HepG2 (cell line): Measurements from ENCODE around the gene RAC3. TPM values are rescaled to one million over a fixed set of nuclear protein-coding genes. Genes with fewer than 3 reads are reported as not detected.

Experiments
- ELF3 ChIP-seq: IDR thresholded peaks from 2 replicates; pipeline ENCODE4 v1.6.1; 2016; ENCODE audit warnings: missing genetic modification reagents, missing compliant biosample characterization
- GABPA ChIP-seq, 2 experiments: IDR thresholded peaks; 2 replicates each; pipeline ENCODE4 v1.6.1; 2011 to 2016; ENCODE audit warnings: low read depth in 2 of 2, low read length in 1 of 2, missing biosample characterization in 1 of 2, missing genetic modification characterization in 1 of 2
- ISX ChIP-seq: sonication (generic); formaldehyde crosslinking; conservative IDR thresholded peaks from 2 replicates; pipeline ENCODE4 v1.5.0; 2020; ENCODE audit warnings: missing genetic modification reagents
- KLF15 ChIP-seq: sonication (generic); formaldehyde crosslinking; IDR thresholded peaks from 2 replicates; pipeline ENCODE4 v1.8.1; 2023; ENCODE audit warnings: borderline replicate concordance, mild to moderate bottlenecking, inconsistent platforms, missing genetic modification reagents, mixed read lengths
- NR2F1 ChIP-seq, 2 experiments: fragments of 450-650 bp in 1 of 2; formaldehyde crosslinking in 1 of 2; IDR thresholded peaks; 2 replicates each; pipeline versions ENCODE4 v1.5.0 to v1.6.1; 2016 to 2020; ENCODE audit warnings: mild to moderate bottlenecking in 1 of 2, missing compliant biosample characterization in 1 of 2, missing genetic modification reagents in 1 of 2, moderate library complexity in 1 of 2
- NR2F2 ChIP-seq: IDR thresholded peaks from 2 replicates; pipeline ENCODE4 v1.6.1; 2012; ENCODE audit warnings: low read depth, inconsistent platforms, borderline replicate concordance
- POLR2AphosphoS2 ChIP-seq: IDR thresholded peaks from 2 replicates; pipeline ENCODE4 v1.6.1; 2011; ENCODE audit warnings: low read depth, low read length, improper control_type of control experiment
- TBP ChIP-seq: sonication (generic); formaldehyde crosslinking; IDR thresholded peaks from 2 replicates; pipeline ENCODE4 v1.5.0; 2020; ENCODE audit warnings: missing genetic modification reagents
- ZFP62 ChIP-seq: sonication (generic); formaldehyde crosslinking; IDR thresholded peaks from 2 replicates; pipeline ENCODE4 v1.4.0; 2020; ENCODE audit warnings: missing genetic modification reagents
- ZNF317 ChIP-seq: sonication (generic); formaldehyde crosslinking; IDR thresholded peaks from 2 replicates; pipeline ENCODE4 v1.5.0; 2020; ENCODE audit warnings: mild to moderate bottlenecking, missing genetic modification reagents
- ZNF34 ChIP-seq: sonication (generic); formaldehyde crosslinking; IDR thresholded peaks from 2 replicates; pipeline ENCODE4 v1.4.0; 2020; ENCODE audit warnings: mild to moderate bottlenecking, missing genetic modification reagents, borderline replicate concordance
- ZNF850 ChIP-seq: sonication (generic); formaldehyde crosslinking; conservative IDR thresholded peaks from 2 replicates; pipeline ENCODE4 v1.9.0; 2021; ENCODE audit warnings: mild to moderate bottlenecking, missing genetic modification reagents
- polyA plus RNA-seq, 8 experiments: library from polyadenylated mRNA; depleted of rRNA in 3 of 8; stranded (reverse) in 7 of 8; unstranded in 1 of 8; fragments of >200 nt; fragmentation: Illumina TruSeq in 4 of 8; extraction: Trizol in 4 of 8; gene quantifications; 2 replicates each; pipeline versions ENCODE4 v1.2.1 to v1.2.3, GENCODE V29; 2011 to 2016; ENCODE audit warnings: low read depth in 4 of 8, missing spikeins in 1 of 8, mixed read lengths in 1 of 8; ENCODE audit not compliant: insufficient read depth in 1 of 8
- total RNA-seq, 5 experiments: library from RNA; depleted of rRNA; stranded (reverse); fragments of >200 nt; fragmentation: Illumina TruSeq; extraction: Trizol; gene quantifications; 2 replicates each; pipeline ENCODE4 v1.2.3, GENCODE V29; 2016; ENCODE audit warnings: low read depth in 1 of 5
- TF ChIP-seq, protein P1 (sequence below): IDR thresholded peaks from 2 replicates; pipeline ENCODE4 v1.4.0; 2020; ENCODE audit warnings: mild to moderate bottlenecking, missing genetic modification reagents
- TF ChIP-seq, protein P2 (sequence below): sonication (generic); formaldehyde crosslinking; IDR thresholded peaks from 2 replicates; pipeline ENCODE4 v1.4.0; 2020; ENCODE audit warnings: mild to moderate bottlenecking, low read depth, missing genetic modification reagents
- TF ChIP-seq, protein P3 (sequence below): sonication (generic); formaldehyde crosslinking; IDR thresholded peaks from 2 replicates; pipeline ENCODE4 v1.4.0; 2020; ENCODE audit warnings: mild to moderate bottlenecking, missing genetic modification reagents
- TF ChIP-seq, protein P4 (sequence below): sonication (generic); formaldehyde crosslinking; IDR thresholded peaks from 2 replicates; pipeline ENCODE4 v1.4.0; 2020; ENCODE audit warnings: mild to moderate bottlenecking, missing genetic modification reagents, borderline replicate concordance

RAC3 gene
- total and polyA plus RNA-seq, 2 of the 13 experiments (the other 11 are each of a cell fraction or from before 2014, with no cell fraction given): 10.5 to 21.3 TPM

DNA sequence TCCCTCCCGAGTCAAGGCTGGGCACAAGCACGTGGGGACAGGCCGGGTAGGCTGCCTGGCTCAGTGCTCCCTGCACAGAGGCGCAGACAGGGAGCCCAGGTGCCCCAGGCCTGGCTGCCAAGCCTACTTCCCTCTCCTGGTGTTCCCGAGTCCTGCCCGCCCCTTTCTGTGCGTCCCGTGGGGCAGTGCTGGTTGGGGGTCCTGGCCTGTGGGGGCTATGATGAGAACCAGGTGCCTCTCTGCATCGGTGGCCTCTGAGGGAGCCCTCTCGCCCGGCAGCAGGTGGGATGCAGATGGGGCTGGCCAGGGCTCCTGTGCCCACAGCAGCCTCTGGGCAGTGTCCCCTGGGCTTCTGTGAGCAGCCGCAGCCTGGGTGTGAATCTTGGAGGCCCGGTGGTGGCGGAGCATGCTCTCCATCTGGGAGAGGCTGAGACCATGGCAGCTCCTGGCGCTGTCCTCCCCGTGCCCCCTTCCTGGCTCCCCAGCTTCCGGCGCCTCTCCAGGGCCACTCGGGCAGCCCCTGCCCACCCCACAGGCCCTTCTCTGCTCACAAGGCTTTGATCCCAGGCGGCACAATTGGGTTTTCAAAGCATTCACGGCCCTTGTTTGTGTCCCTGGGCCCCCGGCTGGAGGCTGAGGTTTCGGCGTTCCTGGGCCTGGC is 16.0 kb upstream of the RAC3 start (continued):
- TF ChIP-seq, protein P1, sequence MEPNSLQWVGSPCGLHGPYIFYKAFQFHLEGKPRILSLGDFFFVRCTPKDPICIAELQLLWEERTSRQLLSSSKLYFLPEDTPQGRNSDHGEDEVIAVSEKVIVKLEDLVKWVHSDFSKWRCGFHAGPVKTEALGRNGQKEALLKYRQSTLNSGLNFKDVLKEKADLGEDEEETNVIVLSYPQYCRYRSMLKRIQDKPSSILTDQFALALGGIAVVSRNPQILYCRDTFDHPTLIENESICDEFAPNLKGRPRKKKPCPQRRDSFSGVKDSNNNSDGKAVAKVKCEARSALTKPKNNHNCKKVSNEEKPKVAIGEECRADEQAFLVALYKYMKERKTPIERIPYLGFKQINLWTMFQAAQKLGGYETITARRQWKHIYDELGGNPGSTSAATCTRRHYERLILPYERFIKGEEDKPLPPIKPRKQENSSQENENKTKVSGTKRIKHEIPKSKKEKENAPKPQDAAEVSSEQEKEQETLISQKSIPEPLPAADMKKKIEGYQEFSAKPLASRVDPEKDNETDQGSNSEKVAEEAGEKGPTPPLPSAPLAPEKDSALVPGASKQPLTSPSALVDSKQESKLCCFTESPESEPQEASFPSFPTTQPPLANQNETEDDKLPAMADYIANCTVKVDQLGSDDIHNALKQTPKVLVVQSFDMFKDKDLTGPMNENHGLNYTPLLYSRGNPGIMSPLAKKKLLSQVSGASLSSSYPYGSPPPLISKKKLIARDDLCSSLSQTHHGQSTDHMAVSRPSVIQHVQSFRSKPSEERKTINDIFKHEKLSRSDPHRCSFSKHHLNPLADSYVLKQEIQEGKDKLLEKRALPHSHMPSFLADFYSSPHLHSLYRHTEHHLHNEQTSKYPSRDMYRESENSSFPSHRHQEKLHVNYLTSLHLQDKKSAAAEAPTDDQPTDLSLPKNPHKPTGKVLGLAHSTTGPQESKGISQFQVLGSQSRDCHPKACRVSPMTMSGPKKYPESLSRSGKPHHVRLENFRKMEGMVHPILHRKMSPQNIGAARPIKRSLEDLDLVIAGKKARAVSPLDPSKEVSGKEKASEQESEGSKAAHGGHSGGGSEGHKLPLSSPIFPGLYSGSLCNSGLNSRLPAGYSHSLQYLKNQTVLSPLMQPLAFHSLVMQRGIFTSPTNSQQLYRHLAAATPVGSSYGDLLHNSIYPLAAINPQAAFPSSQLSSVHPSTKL (CRISPR knock-in tag): peak; percentile 60
- TF ChIP-seq ZNF850 (no peak), ZNF317 (no peak), NR2F1 (CRISPR knock-in tag; IDR thresholded peaks at IDR 0.05) (no peak), ISX (CRISPR knock-in tag) (no peak), ZFP62 (CRISPR knock-in tag) (no peak), GABPA (IDR thresholded peaks at IDR 0.05; ENCODE audit: low read depth, low read length) (no peak), GABPA (CRISPR knock-in tag; IDR thresholded peaks at IDR 0.05; ENCODE audit: low read depth) (no peak), TBP (CRISPR knock-in tag) (no peak), KLF15 (CRISPR knock-in tag) (no peak), POLR2AphosphoS2 (no peak), NR2F2 (peak; percentile 33; the same call in 1 of the 2 replicates), ELF3 (CRISPR knock-in tag) (no peak; the same call in 1 of the 2 replicates), ZNF34 (CRISPR knock-in tag) (no peak)
- TF ChIP-seq, protein P2, sequence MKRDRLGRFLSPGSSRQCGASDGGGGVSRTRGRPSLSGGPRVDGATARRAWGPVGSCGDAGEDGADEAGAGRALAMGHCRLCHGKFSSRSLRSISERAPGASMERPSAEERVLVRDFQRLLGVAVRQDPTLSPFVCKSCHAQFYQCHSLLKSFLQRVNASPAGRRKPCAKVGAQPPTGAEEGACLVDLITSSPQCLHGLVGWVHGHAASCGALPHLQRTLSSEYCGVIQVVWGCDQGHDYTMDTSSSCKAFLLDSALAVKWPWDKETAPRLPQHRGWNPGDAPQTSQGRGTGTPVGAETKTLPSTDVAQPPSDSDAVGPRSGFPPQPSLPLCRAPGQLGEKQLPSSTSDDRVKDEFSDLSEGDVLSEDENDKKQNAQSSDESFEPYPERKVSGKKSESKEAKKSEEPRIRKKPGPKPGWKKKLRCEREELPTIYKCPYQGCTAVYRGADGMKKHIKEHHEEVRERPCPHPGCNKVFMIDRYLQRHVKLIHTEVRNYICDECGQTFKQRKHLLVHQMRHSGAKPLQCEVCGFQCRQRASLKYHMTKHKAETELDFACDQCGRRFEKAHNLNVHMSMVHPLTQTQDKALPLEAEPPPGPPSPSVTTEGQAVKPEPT (CRISPR knock-in tag): no peak
- TF ChIP-seq, protein P3, sequence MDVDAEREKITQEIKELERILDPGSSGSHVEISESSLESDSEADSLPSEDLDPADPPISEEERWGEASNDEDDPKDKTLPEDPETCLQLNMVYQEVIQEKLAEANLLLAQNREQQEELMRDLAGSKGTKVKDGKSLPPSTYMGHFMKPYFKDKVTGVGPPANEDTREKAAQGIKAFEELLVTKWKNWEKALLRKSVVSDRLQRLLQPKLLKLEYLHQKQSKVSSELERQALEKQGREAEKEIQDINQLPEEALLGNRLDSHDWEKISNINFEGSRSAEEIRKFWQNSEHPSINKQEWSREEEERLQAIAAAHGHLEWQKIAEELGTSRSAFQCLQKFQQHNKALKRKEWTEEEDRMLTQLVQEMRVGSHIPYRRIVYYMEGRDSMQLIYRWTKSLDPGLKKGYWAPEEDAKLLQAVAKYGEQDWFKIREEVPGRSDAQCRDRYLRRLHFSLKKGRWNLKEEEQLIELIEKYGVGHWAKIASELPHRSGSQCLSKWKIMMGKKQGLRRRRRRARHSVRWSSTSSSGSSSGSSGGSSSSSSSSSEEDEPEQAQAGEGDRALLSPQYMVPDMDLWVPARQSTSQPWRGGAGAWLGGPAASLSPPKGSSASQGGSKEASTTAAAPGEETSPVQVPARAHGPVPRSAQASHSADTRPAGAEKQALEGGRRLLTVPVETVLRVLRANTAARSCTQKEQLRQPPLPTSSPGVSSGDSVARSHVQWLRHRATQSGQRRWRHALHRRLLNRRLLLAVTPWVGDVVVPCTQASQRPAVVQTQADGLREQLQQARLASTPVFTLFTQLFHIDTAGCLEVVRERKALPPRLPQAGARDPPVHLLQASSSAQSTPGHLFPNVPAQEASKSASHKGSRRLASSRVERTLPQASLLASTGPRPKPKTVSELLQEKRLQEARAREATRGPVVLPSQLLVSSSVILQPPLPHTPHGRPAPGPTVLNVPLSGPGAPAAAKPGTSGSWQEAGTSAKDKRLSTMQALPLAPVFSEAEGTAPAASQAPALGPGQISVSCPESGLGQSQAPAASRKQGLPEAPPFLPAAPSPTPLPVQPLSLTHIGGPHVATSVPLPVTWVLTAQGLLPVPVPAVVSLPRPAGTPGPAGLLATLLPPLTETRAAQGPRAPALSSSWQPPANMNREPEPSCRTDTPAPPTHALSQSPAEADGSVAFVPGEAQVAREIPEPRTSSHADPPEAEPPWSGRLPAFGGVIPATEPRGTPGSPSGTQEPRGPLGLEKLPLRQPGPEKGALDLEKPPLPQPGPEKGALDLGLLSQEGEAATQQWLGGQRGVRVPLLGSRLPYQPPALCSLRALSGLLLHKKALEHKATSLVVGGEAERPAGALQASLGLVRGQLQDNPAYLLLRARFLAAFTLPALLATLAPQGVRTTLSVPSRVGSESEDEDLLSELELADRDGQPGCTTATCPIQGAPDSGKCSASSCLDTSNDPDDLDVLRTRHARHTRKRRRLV: no peak
- TF ChIP-seq, protein P4, sequence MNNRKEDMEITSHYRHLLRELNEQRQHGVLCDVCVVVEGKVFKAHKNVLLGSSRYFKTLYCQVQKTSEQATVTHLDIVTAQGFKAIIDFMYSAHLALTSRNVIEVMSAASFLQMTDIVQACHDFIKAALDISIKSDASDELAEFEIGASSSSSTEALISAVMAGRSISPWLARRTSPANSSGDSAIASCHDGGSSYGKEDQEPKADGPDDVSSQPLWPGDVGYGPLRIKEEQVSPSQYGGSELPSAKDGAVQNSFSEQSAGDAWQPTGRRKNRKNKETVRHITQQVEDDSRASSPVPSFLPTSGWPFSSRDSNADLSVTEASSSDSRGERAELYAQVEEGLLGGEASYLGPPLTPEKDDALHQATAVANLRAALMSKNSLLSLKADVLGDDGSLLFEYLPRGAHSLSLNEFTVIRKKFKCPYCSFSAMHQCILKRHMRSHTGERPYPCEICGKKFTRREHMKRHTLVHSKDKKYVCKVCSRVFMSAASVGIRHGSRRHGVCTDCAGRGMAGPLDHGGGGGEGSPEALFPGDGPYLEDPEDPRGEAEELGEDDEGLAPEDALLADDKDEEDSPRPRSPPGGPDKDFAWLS: no peak
